HG02763 (cell line): ENCODE measurements around the gene ZNF462.

Source experiments
- ATAC-seq: cut with Tn5 transposase; IDR thresholded peaks from one replicate; pipeline ENCODE4 v1.9.1; 2021; ENCODE audit warnings: mild to moderate bottlenecking, moderate library complexity; ENCODE audit not compliant: unreplicated experiment

Gene ZNF462

GRCh38 chr9:106861640-106862109 lies 1.3 kb upstream of the ZNF462 start:
- no peak for ATAC-seq

- no peak for ATAC-seq
These were observed 701 bp upstream of the ZNF462 start for GRCh38 chr9:106862110-106862820.

DNA sequence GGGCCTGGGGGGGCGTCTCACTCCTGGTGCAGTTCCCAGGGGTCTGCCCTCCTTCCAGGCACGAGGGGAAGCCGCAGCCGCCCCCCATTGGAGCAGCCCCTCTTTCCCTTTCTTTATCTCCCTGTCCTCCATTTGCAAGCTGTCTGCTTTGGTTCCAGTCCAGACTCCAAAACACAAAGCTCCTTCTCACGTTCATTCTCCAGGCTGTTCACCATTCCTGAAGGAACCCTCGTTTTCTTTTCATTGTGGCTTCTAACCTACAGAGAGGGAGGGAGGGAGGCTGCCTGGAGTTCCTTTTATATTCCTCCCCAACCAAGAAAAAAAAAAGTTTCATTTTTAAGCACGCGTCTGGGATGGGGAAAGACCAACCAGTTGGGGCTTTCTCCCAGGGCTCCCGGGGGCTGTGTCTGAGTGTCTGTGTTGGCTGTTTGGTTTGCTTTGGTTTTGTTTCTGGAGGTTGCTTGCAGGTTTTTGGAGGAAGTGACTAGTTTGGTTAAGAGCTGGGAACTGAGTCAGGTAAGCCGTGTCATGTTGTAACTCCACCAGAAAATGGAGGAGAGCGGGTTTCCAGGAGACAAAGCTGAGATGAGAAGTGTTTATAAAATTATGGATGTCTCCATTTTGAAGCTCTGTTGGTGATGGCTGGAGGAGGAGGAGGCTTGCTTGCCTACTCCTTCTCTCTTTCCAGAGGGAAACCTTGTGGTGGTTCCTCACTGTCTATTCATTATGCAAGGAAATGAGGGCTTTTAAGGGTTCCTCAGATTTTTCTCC lies 1.6 kb downstream of the ZNF462 start:
- no peak for ATAC-seq

DNA sequence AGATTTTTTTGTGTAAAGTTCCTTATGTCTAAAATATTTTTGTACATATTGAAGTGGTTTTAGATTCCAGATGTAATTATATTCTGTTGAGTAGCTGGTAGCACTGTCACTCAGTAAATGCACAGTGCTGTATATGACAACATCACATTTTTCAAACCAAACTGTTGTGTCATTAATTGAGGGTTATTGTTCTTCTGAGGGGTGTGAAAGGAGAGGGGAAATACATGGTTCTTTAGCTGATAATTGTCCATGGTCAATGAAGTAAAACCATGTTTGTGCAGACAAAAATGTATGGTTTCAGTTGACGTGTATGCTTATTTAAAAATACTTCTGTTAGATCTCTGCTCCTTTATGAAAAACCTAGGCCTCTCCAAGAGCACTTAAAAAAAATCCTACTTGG lies 3.3 kb downstream of the ZNF462 start:
- ATAC-seq: no peak

GRCh38 chr9:106867286-106867685 lies 4.3 kb downstream of the ZNF462 start:
- ATAC-seq: no peak

GRCh38 chr9:106868087-106868486 lies 5.1 kb downstream of the ZNF462 start:
- no peak for ATAC-seq

DNA sequence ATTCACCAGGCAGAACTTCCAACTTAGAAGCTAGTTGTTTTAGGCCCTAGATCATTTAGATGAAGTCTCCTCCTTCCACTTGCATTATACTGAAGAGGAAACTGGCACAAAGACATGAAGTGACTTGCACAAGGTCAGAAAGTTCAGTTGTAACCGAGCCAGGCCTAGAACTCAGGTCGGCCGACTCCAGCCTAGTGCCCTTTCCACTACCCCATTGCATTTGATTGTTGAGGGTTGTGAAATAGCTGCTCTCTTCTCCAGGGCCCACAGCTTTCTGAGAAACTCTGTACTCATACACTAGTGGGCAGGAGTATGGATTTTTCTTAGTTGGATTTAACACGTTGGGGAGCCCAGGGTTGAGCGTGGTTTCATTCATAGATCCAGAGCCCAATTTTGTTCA lies 5.6 kb downstream of the ZNF462 start:
- no peak for ATAC-seq

DNA sequence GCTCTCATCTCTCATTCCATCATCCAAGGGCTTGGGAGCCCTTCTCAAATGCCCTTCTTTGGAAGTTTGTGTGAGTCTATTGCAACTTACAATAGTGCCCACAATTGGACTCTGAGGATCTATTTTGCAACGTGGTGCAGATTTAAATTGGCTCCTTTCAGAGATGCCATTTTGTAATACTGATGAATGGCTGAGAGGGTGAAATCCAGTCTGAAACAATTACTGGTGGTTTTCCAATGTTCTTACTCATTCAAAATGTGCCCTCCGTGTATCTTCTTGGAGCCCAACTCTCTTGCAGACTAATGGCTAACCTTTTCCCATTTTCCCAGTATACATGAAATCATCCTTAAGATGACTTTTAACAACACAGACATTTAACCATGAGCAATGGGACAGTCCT lies 6.1 kb downstream of the ZNF462 start:
- ATAC-seq: no peak

- no peak for ATAC-seq
These were observed 6.5 kb downstream of the ZNF462 start for GRCh38 chr9:106869458-106869857.

- ATAC-seq: no peak
These were observed 9.7 kb downstream of the ZNF462 start for GRCh38 chr9:106872641-106873040.

DNA sequence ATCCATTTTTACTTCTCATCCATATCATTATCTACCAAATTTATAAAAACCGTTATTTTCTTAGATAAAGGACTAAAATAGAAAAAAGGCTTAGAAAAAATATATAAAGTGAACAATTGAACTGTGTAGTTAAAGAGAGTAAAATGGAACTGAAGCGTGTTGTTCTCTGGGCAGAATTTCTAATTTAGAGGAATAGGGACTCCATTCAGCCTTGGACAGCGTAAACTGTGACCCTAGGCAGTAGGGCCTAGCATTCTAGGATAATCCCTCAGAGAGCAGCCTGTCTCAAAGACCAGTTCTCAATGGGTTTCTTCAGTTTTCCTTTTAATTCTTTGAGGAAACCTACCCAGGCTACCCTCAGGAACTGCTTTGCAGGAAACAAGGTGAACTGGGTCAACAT lies 11.1 kb downstream of the ZNF462 start:
- no peak for ATAC-seq

DNA sequence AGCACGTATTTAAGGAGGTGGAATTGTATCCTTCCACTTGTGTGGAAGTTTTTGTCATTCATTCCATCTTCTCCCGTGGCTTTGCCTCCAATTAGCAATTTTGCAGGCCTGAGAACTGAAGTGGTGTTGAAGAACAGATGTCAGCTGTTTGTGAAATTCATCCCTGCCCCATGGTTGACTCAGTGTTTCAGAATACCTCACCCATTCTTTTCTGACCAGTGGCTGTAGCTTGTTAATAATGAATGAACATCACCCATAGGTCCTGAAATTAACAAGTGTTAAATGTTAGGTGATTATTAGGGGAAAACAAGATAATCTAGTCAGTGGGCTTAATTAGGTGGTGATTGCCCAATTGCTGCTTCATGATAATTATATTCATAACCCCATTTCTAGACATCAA lies 11.7 kb downstream of the ZNF462 start:
- ATAC-seq: no peak

DNA sequence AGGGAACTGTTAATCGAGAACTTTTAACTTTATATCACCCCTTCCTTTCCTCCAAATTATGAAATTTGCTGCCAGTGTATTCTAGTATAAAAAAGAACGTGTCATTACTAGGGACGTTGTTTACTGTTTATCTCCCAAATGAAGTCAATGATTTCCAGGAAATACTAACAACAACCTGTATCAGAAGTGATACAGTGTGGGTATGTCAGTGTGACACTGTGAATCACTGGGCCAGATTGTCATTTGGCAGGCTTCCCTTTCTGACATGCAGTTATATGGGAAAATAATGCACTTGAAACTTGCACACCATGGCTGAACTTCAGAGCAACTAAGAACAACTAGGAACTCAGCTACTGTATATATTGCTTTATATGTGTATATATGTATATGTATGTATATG lies 12.6 kb downstream of the ZNF462 start:
- ATAC-seq: no peak

DNA sequence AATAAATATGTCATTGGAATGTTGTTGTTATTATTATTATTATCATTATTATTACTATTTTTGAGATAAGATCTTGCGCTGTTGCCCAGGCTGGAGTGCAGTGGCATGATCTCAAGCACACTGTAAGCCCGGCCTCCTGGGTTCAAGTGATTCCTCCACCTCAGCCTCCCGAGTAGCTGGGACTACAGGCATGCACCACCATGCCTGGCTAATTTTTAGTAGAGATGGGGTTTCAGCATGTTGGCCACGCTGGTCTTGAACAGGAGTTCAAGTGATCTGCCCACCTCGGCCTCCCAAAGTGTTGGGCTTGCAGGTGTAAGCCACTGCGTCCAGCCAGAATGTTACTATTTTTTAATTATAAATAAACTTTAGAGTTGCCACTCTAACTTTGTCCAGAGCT lies 14.4 kb downstream of the ZNF462 start:
- no peak for ATAC-seq

GRCh38 chr9:106878081-106878837 lies 15.3 kb downstream of the ZNF462 start:
- no peak for ATAC-seq

DNA sequence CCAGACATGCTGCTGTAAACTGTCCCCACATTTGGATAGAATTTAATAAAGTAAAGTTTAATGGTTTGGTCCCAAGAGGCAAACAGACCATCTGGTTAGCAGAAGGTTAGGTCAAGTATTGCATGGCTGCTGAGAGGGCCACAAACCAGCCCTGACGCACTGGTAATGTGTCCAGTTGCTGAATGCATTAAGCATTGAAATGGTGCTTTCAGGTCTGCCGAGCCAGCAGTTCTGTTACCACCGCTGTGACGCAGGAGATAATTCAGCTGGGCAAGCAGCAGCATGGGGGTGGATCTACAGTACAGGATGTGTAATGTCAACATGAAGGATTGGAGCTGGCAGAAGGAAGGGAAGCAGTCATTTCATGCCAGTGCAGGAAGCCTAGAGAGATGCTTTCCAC lies 16.0 kb downstream of the ZNF462 start:
- ATAC-seq: no peak

DNA sequence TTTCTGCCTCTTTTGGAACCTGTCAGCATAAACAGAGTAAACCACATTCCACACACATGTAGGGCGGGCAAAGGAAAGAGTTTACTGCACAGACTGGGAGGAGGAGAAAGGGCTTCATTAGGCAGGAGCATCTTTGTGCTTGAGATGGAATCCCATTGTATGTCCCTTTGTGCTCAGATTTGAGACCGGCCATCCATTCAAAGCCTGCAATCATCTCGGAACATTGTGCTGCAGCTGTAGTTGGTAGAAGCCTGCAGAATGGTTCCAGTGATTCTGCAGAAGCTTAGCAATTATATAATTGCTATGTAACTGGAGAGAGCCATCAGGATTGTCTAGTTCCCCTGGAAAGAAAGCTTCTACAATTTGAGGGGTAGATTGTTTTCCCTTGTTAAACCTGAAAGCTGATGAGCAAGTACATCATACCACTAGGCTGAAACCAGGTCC lies 16.5 kb downstream of the ZNF462 start:
- ATAC-seq: no peak

DNA sequence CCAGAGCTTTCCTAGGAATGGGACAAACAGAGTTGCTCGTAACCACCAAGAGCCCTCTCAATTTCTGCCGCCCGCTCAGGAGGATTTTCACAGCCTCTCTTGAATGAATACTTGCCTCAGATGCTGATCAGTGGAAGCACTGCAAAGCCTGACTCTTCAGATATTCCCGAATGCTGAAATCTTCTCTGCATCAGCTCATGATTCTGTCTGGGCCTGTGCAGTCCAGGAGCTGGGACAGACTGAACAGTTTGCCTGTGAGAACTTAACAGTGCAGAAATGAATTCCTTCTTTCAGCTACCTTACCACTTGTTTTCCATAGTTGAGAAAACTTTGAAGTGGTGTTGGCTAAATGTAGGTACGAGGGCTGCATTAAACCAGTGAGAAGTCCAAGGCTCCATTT lies 17.1 kb downstream of the ZNF462 start:
- no peak for ATAC-seq

DNA sequence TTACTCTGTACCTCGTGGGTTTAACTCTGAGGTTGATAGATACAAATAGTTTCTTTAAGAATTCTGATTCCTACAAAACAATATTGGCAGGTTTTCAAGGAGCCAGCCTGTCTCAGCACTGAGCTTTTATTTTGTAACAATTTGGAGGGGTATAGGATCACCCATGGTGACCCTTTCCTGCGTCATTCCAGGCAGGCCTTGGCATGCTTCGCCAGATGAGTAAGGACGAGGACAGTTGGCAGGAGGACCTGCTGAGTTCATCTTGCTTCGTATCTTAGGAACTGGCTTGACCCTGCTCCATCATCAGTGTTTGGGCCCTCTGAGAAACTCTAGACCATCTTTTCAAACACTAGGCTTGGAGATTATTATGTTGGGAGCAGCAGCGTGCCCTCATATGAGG lies 17.9 kb downstream of the ZNF462 start:
- no peak for ATAC-seq

- no peak for ATAC-seq
These were observed 20.1 kb downstream of the ZNF462 start for GRCh38 chr9:106883030-106883429.

DNA sequence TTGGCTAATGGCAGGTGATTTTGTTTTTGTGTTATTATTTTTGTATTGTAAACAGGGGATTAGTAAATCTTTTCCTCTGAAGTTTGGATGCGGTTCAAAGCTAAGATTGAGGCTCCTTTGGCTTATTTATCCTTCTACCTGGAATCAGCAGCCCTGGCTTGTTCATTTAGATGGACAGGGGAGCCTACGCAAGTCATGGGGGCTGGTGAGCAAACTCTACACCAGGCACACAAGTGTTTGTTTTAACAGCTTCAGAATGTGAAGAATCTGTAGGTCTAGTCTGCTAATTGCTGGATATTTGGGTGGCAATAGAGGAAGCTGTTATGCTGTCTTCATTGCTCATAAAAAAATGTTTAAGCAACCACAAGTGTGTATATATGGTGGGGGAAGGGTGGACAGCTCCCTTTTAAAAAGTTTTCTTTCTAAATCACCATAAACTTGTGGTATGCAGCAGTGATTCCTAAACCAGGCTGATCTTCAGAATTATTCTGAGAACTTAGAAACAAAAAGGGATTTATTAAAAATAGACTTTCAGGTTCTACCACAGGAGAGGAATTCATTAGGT lies 20.7 kb downstream of the ZNF462 start:
- no peak for ATAC-seq
